ENCODE measurements around the gene RPL31. TPM values are rescaled to one million over a fixed set of nuclear protein-coding genes. Genes with fewer than 3 reads are reported as not detected.

Gene RPL31
- total RNA-seq, 1 donor from 2014 or later = 649 TPM

DNA sequence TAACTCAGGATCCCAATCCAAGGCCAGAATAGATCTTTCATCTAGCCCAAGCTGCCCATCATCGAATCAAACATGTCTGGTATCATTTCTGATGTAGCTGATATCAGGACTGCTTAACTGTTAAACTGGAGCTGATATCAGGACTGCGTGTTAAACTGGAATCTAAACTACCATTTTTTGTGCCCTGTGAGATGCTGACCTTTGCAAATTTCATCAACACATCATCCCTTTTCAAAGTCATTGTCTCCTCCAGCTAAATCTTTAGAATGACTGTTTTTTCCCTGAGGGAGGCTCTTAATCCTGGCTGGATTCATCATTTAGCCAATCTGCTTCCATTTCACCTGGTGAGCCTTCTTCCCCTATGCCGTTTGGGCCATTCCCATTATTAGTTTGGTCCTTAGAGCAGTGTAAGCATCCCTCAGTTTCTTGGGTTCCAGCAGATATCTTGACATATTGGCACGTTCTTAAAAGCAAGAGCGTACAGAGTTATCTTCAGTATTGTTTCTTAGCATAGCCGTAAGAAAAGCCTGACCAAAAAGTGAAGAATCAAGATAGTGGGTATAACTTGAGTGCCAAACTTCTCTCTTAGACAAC is 12.3 kb downstream of the RPL31 start:
- intact Hi-C loops (cut with DNase I) = loop anchor here (5.0 kb wide), 1 partner anchor 193 kb away; no protein-coding TSS in a partner anchor
- DNase-seq (ENCODE audit: low spot score) = no peak

GRCh38 chr2:101017371-101017770 is 15.3 kb downstream of the RPL31 start:
- no peak for DNase-seq (ENCODE audit: low spot score)
- intact Hi-C loops (cut with DNase I) = no loop called here

DNA sequence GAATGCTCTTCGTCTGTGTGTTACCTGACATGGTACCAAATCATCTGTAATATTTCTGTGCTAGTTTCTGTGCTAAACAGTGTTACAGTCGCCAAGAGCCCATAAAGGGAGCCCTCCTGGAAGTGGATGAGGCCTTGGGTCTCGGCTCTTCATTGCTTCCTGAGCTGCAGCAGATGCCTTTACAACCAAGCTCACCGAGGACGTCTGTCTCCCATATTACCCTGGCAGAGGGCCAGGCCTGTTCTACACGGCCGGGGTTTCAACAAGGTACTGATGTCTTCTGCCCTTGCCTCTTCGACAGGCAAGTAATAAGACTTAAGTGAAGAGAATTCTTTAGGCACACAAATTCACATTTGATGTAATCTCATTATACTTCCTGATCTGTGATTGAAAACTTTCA is 16.8 kb downstream of the RPL31 start:
- no peak for DNase-seq (ENCODE audit: low spot score)
- intact Hi-C loops (cut with DNase I) = no loop called here

GRCh38 chr2:101022221-101022620 is 20.1 kb downstream of the RPL31 start:
- no peak for DNase-seq (ENCODE audit: low spot score)
- intact Hi-C loops (cut with DNase I) = no loop called here

GRCh38 chr2:101023327-101024107 is 21.4 kb downstream of the RPL31 start:
- no peak for DNase-seq (ENCODE audit: low spot score)
- intact Hi-C loops (cut with DNase I) = no loop called here

DNA sequence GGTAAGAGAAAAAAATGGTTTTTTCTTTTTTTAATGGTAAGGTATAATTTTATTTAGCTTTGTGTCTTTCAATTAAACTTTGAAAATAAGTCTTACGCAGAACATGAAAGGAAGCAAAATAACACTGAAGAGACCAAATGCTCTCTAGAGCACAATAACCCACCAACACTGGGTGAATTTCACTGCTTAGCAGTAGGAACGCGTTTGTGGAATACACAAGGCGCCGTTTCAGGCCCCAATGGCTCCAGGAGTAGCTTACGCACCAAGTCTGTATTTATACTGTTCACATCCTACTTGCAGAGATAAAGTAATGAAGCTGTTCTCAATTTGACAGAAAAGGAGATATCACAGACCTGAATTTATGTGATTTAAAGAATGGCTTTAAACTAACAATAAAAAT is 23.5 kb downstream of the RPL31 start:
- intact Hi-C loops (cut with DNase I) = no loop called here
- no peak for DNase-seq (ENCODE audit: low spot score)

DNA sequence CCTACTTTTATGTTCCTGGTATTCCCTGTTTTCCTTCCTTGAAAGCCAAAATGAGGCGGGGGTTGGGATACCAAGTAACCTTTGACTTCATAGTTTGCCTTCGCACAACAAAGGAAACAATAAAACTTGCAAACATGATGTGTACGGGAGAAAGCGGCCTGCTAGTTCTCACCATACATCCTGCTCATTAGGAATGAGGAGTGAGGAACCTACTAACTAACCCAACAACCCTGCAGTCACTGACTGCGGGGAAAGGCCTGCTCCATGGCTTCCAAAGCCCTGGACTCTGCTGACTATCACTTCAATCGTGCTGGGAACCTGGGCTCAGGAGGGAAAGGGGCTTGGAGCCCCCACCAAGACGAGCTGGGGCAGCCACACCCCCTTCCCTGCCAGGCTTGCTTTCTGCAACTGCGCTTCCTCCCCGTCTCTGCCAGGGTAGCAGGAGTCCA is 24.2 kb downstream of the RPL31 start:
- intact Hi-C loops (cut with DNase I) = no loop called here
- no peak for DNase-seq (ENCODE audit: low spot score)

DNA sequence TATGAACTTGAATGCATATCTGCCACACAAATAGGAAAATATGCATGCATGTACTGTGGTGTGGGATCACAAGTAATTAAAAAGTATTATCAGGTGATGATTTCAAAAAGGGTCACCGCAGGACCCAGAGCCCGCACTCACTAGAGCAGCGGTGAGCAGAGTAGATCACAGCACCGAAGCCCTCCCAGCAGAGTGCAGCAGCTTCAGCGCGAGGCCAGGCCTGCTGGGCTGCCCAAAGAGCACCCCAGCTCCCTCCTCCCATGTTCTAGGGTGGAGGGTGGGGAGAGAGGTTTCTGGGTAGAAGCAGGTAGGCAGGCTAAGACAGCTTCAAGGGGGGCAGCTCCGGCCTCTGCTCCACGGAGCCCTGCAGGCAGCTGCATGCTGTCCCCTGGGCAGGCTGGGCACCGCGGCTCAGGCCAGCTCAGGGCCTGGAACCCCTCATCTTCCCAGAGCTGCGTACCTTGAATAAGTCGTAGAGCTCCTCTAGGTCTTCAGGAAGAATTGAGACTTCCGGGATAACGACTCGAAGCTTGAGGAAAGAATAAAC is 24.9 kb downstream of the RPL31 start:
- no peak for DNase-seq (ENCODE audit: low spot score)
- intact Hi-C loops (cut with DNase I) = no loop called here

- intact Hi-C loops (cut with DNase I) = no loop called here
- DNase-seq (ENCODE audit: low spot score) = no peak
Observed at GRCh38 chr2:101027852-101028251, 25.8 kb downstream of the RPL31 start.

DNA sequence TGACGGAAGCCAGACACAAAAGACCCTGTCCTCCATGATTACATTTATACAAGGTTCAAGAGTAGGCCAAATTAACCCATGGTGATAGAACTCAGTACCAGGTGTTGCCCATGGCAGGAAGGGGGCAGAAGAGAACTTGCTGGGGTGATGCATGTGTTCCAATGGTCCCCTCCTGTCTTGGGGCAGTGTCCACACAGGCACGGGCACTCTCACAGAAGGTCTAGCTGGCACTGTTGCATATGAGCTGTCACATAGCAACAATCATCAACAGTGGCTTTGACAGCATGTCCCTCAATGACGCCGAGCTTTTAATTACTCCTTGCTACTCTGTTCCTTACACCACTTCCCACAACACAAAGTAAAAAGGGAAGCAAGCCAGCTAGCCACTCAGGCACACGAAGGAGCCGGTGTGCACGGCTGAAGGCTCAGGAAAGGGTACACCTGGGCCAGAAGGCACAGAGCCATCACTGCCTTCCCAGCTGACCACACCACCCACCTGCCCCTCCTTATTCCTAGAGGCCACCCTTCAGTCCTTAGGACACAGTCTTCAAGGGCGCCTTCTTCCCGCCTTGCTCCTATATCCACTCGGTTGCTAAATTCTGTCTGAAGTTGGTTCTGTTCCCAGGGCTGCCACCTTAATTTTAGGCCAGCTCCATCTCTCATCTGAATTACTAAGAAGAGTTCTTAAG is 28.9 kb downstream of the RPL31 start:
- no peak for DNase-seq (ENCODE audit: low spot score)

DNA sequence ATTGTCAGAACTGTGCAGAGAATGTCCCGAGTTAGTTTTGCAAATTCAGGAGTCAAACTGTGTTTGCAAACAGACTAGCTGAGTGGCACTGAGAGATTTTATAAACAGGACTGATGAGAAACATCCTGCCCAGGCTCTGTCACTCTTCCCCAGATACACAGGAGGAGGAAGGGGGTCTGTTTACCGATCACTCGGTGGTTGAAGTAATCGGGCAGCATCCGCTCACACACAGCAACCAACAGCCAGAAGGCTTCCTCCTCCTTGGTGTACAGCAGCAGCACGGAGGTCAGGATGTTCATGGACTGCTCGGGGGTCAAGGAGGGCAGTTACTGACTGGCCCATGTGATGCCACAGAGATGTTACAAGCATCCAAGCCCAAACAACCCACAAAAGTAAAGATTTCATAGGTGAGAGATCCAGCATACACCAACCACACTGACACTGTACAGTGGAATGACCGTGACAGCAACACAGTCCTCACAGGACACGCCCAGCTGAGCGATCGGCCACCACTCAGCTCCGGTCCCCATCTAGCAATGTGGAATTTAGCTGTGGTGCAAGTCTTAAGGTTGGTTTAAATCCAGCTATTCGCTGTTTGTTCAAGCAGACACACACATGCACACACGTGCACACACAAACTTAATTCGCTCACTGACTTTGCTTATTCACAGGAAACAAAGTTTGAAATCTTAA is 30.1 kb downstream of the RPL31 start:
- peak; percentile 33 for DNase-seq (ENCODE audit: low spot score)
- intact Hi-C loops (cut with DNase I) = no loop called here

More for the DNA sequence above, 28.9 kb downstream of the RPL31 start:
- intact Hi-C loops (cut with DNase I) = no loop called here

GRCh38 chr2:101036562-101036961 is 34.5 kb downstream of the RPL31 start:
- DNase-seq (ENCODE audit: low spot score) = no peak
- intact Hi-C loops (cut with DNase I) = loop anchor here (1.0 to 5.0 kb wide), 2 partner anchors 116 to 171 kb away; no protein-coding TSS in a partner anchor

DNA sequence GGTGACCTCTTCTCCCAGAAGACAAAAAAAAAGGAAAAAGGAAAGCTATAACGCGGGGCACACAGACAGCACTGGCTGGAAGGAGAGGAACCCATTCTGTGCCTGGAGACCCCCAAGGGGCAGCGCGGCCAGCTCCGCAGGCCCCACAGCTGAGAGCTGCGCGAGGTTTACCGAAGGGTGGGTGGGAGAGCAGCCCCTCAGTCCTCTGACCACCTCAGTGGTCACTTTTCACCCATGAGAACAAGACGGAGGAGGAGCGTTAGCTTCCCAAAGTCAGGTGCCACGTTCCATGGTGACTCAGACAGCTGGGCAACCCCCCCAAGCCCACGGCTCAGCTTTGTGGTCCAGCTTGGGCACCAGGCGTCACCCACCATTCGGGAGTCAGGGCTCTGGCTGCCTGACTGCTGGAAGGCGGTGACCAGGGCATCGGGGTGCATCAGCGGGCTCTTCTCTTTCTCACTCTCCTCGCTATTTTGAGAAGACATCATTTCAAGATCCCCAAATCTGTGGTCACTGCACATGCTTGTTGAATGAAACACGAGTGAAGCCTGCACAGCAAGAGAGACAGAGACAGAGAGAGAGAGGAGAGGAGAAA is 35.2 kb downstream of the RPL31 start:
- DNase-seq (ENCODE audit: low spot score) = no peak
- intact Hi-C loops (cut with DNase I) = loop anchor here (5.0 kb wide), 1 partner anchor 170 kb away; no protein-coding TSS in a partner anchor

- no peak for DNase-seq (ENCODE audit: low spot score)
- intact Hi-C loops (cut with DNase I) = loop anchor here (5.0 kb wide), 1 partner anchor 169 kb away; no protein-coding TSS in a partner anchor
Observed at GRCh38 chr2:101038455-101039255, 36.6 kb downstream of the RPL31 start.

- no peak for DNase-seq (ENCODE audit: low spot score)
- intact Hi-C loops (cut with DNase I) = no loop called here
Observed at GRCh38 chr2:101040072-101040471, 38.0 kb downstream of the RPL31 start.

GRCh38 chr2:101040761-101041160 is 38.7 kb downstream of the RPL31 start:
- intact Hi-C loops (cut with DNase I) = no loop called here
- DNase-seq (ENCODE audit: low spot score) = no peak

DNA sequence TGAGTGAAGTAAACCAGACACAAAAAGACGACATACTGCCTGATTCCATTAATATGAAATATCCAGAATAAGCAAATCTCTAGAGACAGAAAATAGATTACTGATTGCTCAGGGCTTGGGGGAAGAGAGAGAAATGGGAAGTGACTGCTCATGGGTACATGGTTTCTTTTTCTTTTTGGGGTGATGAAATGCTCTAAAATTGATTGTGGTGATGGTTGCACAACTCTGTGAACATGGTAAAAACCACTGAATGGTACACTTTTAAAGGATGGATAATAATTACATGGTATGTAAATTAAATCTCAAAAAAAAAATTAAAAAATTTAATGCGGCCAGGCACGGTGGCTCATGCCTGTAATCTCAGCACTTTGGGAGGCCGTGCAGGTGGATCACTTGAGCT is 39.3 kb downstream of the RPL31 start:
- no peak for DNase-seq (ENCODE audit: low spot score)
- intact Hi-C loops (cut with DNase I) = no loop called here

- intact Hi-C loops (cut with DNase I) = no loop called here
- DNase-seq (ENCODE audit: low spot score) = no peak
Observed at GRCh38 chr2:101045330-101045729, 43.2 kb downstream of the RPL31 start.
